Measurements from ENCODE around the gene TRIM66.

- TF ChIP-seq POLR2A (IDR thresholded peaks at IDR 0.05) (no peak), CTCF (IDR thresholded peaks at IDR 0.05) (no peak)
These were observed 117.9 kb downstream of the TRIM66 start for GRCh38 chr11:8564526-8564925.
